WTC11 (cell line): Measurements from ENCODE around the gene IL10.

ENCODE experiments used
- ATF3 ChIP-seq: sonication (generic); formaldehyde crosslinking; conservative IDR thresholded peaks from 2 replicates; pipeline ENCODE4 v1.8.1; 2022; ENCODE audit warnings: mild to moderate bottlenecking, missing genetic modification reagents
- ATF6 ChIP-seq: sonication (generic); formaldehyde crosslinking; IDR thresholded peaks from 2 replicates; pipeline ENCODE4 v1.8.1; 2023; ENCODE audit warnings: mild to moderate bottlenecking, missing genetic modification reagents
- CBFB ChIP-seq: sonication (generic); formaldehyde crosslinking; IDR thresholded peaks from 2 replicates; pipeline ENCODE4 v1.8.1; 2022; ENCODE audit warnings: mild to moderate bottlenecking, low read depth, missing genetic modification reagents
- CREB1 ChIP-seq: sonication (generic); formaldehyde crosslinking; IDR thresholded peaks from 2 replicates; pipeline ENCODE4 v1.8.0; 2023; ENCODE audit warnings: mild to moderate bottlenecking, missing genetic modification reagents
- CTCF ChIP-seq: fragments of 200-600 bp; IDR thresholded peaks from 2 replicates; pipeline ENCODE4 v1.8.0; 2022; ENCODE audit warnings: antibody characterized with exemption
- E2F1 ChIP-seq: sonication (generic); formaldehyde crosslinking; IDR thresholded peaks from 2 replicates; pipeline ENCODE4 v1.8.0; 2022; ENCODE audit warnings: mild to moderate bottlenecking, missing genetic modification reagents
- IRF2 ChIP-seq: sonication (generic); formaldehyde crosslinking; IDR thresholded peaks from 2 replicates; pipeline ENCODE4 v1.8.0; 2022; ENCODE audit warnings: low read depth, missing genetic modification reagents, borderline replicate concordance
- MAX ChIP-seq: sonication (generic); formaldehyde crosslinking; IDR thresholded peaks from 2 replicates; pipeline ENCODE4 v1.8.0; 2022; ENCODE audit warnings: mild to moderate bottlenecking, missing genetic modification reagents
- MLX ChIP-seq: sonication (generic); formaldehyde crosslinking; IDR thresholded peaks from 2 replicates; pipeline ENCODE4 v1.8.1; 2023; ENCODE audit warnings: mild to moderate bottlenecking, missing genetic modification reagents, moderate library complexity
- SP1 ChIP-seq: sonication (generic); formaldehyde crosslinking; conservative IDR thresholded peaks from 2 replicates; pipeline ENCODE4 v1.8.1; 2022; ENCODE audit warnings: missing genetic modification reagents
- USF2 ChIP-seq: sonication (generic); formaldehyde crosslinking; IDR thresholded peaks from 2 replicates; pipeline ENCODE4 v1.8.1; 2023; ENCODE audit warnings: mild to moderate bottlenecking, missing genetic modification reagents, moderate library complexity
- ZSCAN18 ChIP-seq: fragments of 250-450 bp; sonication (Bioruptor Pico); IDR thresholded peaks from 2 replicates; pipeline ENCODE4 v2.1.2; 2022; ENCODE audit warnings: mild to moderate bottlenecking, moderate library complexity

- no peak for TF ChIP-seq MAX (CRISPR knock-in tag)
- TF ChIP-seq SP1 (CRISPR knock-in tag) = no peak
- no peak for TF ChIP-seq CBFB
- no peak for TF ChIP-seq CTCF
- TF ChIP-seq USF2 (CRISPR knock-in tag) = no peak
- no peak for TF ChIP-seq ZSCAN18 (CRISPR knock-in tag)
- no peak for TF ChIP-seq MLX (CRISPR knock-in tag)
- TF ChIP-seq IRF2 = no peak
- TF ChIP-seq CREB1 (CRISPR knock-in tag) = no peak
- TF ChIP-seq ATF3 = no peak
- TF ChIP-seq ATF6 (CRISPR knock-in tag) = no peak
- no peak for TF ChIP-seq E2F1 (CRISPR knock-in tag)
Measured at GRCh38 chr1:206744683-206745082, 27.6 kb downstream of the IL10 start.
